Measurements from ENCODE around the gene TMEM171.

TMEM171 gene, protein sequence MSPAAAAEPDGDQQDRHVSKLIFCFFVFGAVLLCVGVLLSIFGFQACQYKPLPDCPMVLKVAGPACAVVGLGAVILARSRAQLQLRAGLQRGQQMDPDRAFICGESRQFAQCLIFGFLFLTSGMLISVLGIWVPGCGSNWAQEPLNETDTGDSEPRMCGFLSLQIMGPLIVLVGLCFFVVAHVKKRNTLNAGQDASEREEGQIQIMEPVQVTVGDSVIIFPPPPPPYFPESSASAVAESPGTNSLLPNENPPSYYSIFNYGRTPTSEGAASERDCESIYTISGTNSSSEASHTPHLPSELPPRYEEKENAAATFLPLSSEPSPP

GRCh38 chr5:73120222-73121118 lies at the start of gene TMEM171:
TSS of gene TMEM171 (plus strand) at chr5:73120575. CDS start at chr5:73123374, 2,799 bp downstream.
- in situ Hi-C loops (cut with MboI; ENCODE audit: low sequenced_read_pairs): no loop called here
- peaks cover 7% of the 10 kb centered on the region for H3K27me3 ChIP-seq (ENCODE audit: low read depth)

DNA sequence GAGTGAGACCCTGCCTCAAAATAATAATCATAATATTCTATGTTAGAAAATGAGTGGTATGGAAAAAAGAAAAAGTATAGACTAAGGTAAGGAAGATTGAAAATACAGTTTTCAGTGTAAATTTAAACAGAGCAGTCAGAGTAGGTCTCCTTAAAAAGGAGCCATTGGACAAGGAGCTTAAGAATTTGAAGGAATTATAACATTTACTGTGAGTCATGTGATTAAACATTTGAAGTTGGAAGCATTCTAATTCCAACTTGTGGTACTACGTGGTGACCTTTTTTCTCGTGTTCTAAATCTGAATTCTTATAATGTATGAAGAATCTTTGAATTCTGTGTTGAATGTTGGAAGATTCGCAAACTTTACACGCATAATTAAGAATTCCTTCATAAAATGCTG lies 39.3 kb upstream of the TMEM171 start:
- Histone ChIP-seq H3K36me3 (replicated peaks) (peaks cover 3% of the 10 kb centered on the region; the same call in 1 of the 2 replicates), H3K27me3 (ENCODE audit: low read depth) (no peaks in the 10 kb centered on the region), H3K9me3 (no peaks in the 10 kb centered on the region), H3K4me3 (no peak overlapping the region), H3K4me1 (no peaks in the 10 kb centered on the region)
- in situ Hi-C loops (cut with MboI; ENCODE audit: low sequenced_read_pairs): no loop called here
- no peak for DNase-seq (ENCODE audit: low spot score in 2 of 2)

More at GRCh38 chr5:73120222-73121118, at the start of gene TMEM171:
- H3K36me3 ChIP-seq (replicated peaks): no peaks in the 10 kb centered on the region
- H3K4me1 ChIP-seq: no peaks in the 10 kb centered on the region; the same call in 1 of the 2 replicates
- no peaks in the 10 kb centered on the region for H3K9me3 ChIP-seq
- peak; percentile 14 to 58 for DNase-seq (ENCODE audit: low spot score in 2 of 2)
- peak within 1 kb of the TSS; percentile 31 for H3K4me3 ChIP-seq

DNA sequence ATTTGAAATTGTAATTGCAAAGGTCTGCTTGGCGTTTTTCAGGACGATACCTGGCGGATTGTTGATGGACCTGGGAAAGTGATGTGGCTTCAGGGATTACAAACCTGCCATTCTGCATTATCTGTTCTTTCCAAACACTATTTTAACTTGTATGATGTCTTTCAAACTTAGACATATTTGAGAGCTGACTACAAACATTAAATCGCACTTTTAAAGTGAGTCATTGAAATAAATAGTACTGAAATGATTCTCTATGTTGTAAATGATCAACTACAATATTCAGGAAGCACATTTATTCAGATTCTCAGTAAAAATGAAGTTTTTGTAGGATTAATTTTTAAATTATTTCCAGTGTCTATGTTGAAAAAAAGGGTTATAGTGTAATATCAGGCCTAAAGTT lies 32.3 kb upstream of the TMEM171 start:
- Histone ChIP-seq H3K9me3 (no peaks in the 10 kb centered on the region), H3K4me1 (no peaks in the 10 kb centered on the region), H3K27me3 (ENCODE audit: low read depth) (no peaks in the 10 kb centered on the region), H3K36me3 (replicated peaks) (peaks cover 3% of the 10 kb centered on the region; the same call in 1 of the 2 replicates), H3K4me3 (no peak overlapping the region)
- no peak for DNase-seq (ENCODE audit: low spot score in 2 of 2)
- in situ Hi-C loops (cut with MboI; ENCODE audit: low sequenced_read_pairs): no loop called here

DNA sequence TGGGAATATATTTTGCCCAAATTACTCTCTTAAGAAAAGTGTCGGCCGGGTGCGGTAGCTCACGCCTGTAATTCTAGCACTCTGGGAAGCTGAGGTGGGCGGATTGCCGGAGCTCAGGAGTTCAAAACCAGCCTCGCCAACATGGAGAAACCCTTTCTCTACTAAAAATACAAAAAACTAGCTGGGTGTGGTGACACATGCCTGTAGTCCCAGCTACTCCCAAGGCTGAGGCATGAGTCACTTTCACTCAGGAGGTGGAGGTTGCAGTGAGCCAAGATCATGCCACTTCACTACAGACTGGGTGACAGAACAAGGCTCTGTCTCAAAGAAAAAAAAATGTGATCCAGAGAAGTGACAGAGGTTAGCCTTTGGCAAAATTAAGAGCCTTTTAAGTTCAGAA lies 26.4 kb upstream of the TMEM171 start:
- Histone ChIP-seq H3K9me3 (peaks cover 6% of the 10 kb centered on the region; the same call in 1 of the 2 replicates), H3K4me1 (no peaks in the 10 kb centered on the region), H3K4me3 (no peak overlapping the region), H3K36me3 (replicated peaks) (no peaks in the 10 kb centered on the region), H3K27me3 (ENCODE audit: low read depth) (no peaks in the 10 kb centered on the region)
- DNase-seq (ENCODE audit: low spot score in 2 of 2): no peak
- in situ Hi-C loops (cut with MboI; ENCODE audit: low sequenced_read_pairs): no loop called here

GRCh38 chr5:73094415-73094814 lies 26.0 kb upstream of the TMEM171 start:
- in situ Hi-C loops (cut with MboI; ENCODE audit: low sequenced_read_pairs): no loop called here
- H3K4me3 ChIP-seq: no peak overlapping the region
- no peak for DNase-seq (ENCODE audit: low spot score in 2 of 2)

GRCh38 chr5:73095564-73096238 lies 24.7 kb upstream of the TMEM171 start:
- in situ Hi-C loops (cut with MboI; ENCODE audit: low sequenced_read_pairs): no loop called here

More at GRCh38 chr5:73094415-73094814, 26.0 kb upstream of the TMEM171 start:
- Histone ChIP-seq H3K27me3 (ENCODE audit: low read depth) (no peaks in the 10 kb centered on the region), H3K4me1 (no peaks in the 10 kb centered on the region), H3K36me3 (replicated peaks) (no peaks in the 10 kb centered on the region), H3K9me3 (peaks cover 6% of the 10 kb centered on the region; the same call in 1 of the 2 replicates)

GRCh38 chr5:73096239-73096575 lies 24.2 kb upstream of the TMEM171 start:
- no peaks in the 10 kb centered on the region for H3K36me3 ChIP-seq (replicated peaks)
- H3K27me3 ChIP-seq (ENCODE audit: low read depth): no peaks in the 10 kb centered on the region; the same call in 1 of the 2 replicates
- no peaks in the 10 kb centered on the region for H3K4me1 ChIP-seq
- peaks cover 6% of the 10 kb centered on the region; the same call in 1 of the 2 replicates for H3K9me3 ChIP-seq
- H3K4me3 ChIP-seq: no peak overlapping the region
- DNase-seq (ENCODE audit: low spot score in 2 of 2): no peak
- in situ Hi-C loops (cut with MboI; ENCODE audit: low sequenced_read_pairs): no loop called here

More at GRCh38 chr5:73095564-73096238, 24.7 kb upstream of the TMEM171 start:
- H3K4me3 ChIP-seq: no peak overlapping the region
- no peak for DNase-seq (ENCODE audit: low spot score in 2 of 2)
- no peaks in the 10 kb centered on the region for H3K36me3 ChIP-seq (replicated peaks)
- H3K9me3 ChIP-seq: peaks cover 6% of the 10 kb centered on the region; the same call in 1 of the 2 replicates
- H3K27me3 ChIP-seq (ENCODE audit: low read depth): no peaks in the 10 kb centered on the region; the same call in 1 of the 2 replicates
- H3K4me1 ChIP-seq: no peaks in the 10 kb centered on the region

GRCh38 chr5:73097740-73098139 lies 22.6 kb upstream of the TMEM171 start:
- DNase-seq (ENCODE audit: low spot score in 2 of 2): no peak
- Histone ChIP-seq H3K27me3 (ENCODE audit: low read depth) (no peaks in the 10 kb centered on the region; the same call in 1 of the 2 replicates), H3K4me3 (no peak overlapping the region), H3K9me3 (peaks cover 6% of the 10 kb centered on the region; the same call in 1 of the 2 replicates), H3K36me3 (replicated peaks) (no peaks in the 10 kb centered on the region), H3K4me1 (no peaks in the 10 kb centered on the region)
- in situ Hi-C loops (cut with MboI; ENCODE audit: low sequenced_read_pairs): no loop called here

- Histone ChIP-seq H3K9me3 (peaks cover 6% of the 10 kb centered on the region; the same call in 1 of the 2 replicates), H3K27me3 (ENCODE audit: low read depth) (no peaks in the 10 kb centered on the region; the same call in 1 of the 2 replicates), H3K4me3 (no peak overlapping the region), H3K4me1 (no peaks in the 10 kb centered on the region), H3K36me3 (replicated peaks) (no peaks in the 10 kb centered on the region)
- no peak for DNase-seq (ENCODE audit: low spot score in 2 of 2)
- in situ Hi-C loops (cut with MboI; ENCODE audit: low sequenced_read_pairs): no loop called here
These were observed 20.3 kb upstream of the TMEM171 start for GRCh38 chr5:73100109-73100508.

- Histone ChIP-seq H3K36me3 (replicated peaks) (no peaks in the 10 kb centered on the region), H3K4me1 (no peaks in the 10 kb centered on the region), H3K9me3 (no peaks in the 10 kb centered on the region), H3K27me3 (ENCODE audit: low read depth) (no peaks in the 10 kb centered on the region; the same call in 1 of the 2 replicates), H3K4me3 (no peak overlapping the region)
- in situ Hi-C loops (cut with MboI; ENCODE audit: low sequenced_read_pairs): no loop called here
- no peak for DNase-seq (ENCODE audit: low spot score in 2 of 2)
These were observed 16.5 kb upstream of the TMEM171 start for GRCh38 chr5:73103870-73104299.

- H3K27me3 ChIP-seq (ENCODE audit: low read depth): no peaks in the 10 kb centered on the region; the same call in 1 of the 2 replicates
- no peak overlapping the region for H3K4me3 ChIP-seq
- no peak for DNase-seq (ENCODE audit: low spot score in 2 of 2)
- no peaks in the 10 kb centered on the region for H3K9me3 ChIP-seq
- H3K36me3 ChIP-seq (replicated peaks): no peaks in the 10 kb centered on the region
- no peaks in the 10 kb centered on the region for H3K4me1 ChIP-seq
- in situ Hi-C loops (cut with MboI; ENCODE audit: low sequenced_read_pairs): no loop called here
These were observed 16.0 kb upstream of the TMEM171 start for GRCh38 chr5:73104326-73104725.

GRCh38 chr5:73106335-73106734 lies 14.0 kb upstream of the TMEM171 start:
- Histone ChIP-seq H3K4me1 (no peaks in the 10 kb centered on the region), H3K4me3 (no peak overlapping the region)
- in situ Hi-C loops (cut with MboI; ENCODE audit: low sequenced_read_pairs): no loop called here

GRCh38 chr5:73110190-73110589 lies 10.2 kb upstream of the TMEM171 start:
- H3K36me3 ChIP-seq (replicated peaks): no peaks in the 10 kb centered on the region
- DNase-seq (ENCODE audit: low spot score in 2 of 2): no peak
- no peaks in the 10 kb centered on the region for H3K27me3 ChIP-seq (ENCODE audit: low read depth)
- H3K9me3 ChIP-seq: no peaks in the 10 kb centered on the region; the same call in 1 of the 2 replicates
- H3K4me1 ChIP-seq: no peaks in the 10 kb centered on the region
- in situ Hi-C loops (cut with MboI; ENCODE audit: low sequenced_read_pairs): no loop called here
- H3K4me3 ChIP-seq: no peak overlapping the region

More at GRCh38 chr5:73106335-73106734, 14.0 kb upstream of the TMEM171 start:
- no peaks in the 10 kb centered on the region for H3K27me3 ChIP-seq (ENCODE audit: low read depth)
- H3K36me3 ChIP-seq (replicated peaks): no peaks in the 10 kb centered on the region
- DNase-seq (ENCODE audit: low spot score in 2 of 2): no peak
- no peaks in the 10 kb centered on the region for H3K9me3 ChIP-seq

All from HAP-1 (cell line).